Measurements from ENCODE around the gene OR1J1. TPM values are rescaled to one million over a fixed set of nuclear protein-coding genes. Genes with fewer than 3 reads are reported as not detected.

The OR1J1 gene
- total and polyA plus RNA-seq, 3 donors from 2014 or later: not detected

DNA sequence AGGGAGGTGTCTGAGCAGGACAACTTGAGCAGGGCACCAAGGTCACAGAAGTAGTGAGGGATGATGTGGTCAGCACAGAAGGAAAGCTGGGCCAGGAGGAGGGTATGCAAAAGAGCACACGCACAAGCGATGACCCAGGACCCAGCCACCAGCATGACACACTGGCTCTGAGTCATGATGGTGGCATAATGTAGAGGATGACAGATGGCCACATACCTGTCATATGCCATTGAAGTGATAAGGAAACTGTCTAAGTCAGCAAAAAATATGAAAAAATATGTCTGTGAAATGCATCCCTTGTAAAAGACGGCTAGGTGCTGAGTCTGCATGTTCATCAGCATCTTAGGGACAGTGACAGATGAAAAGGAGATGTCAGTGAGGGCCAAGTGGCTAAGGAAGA is 380 bp downstream of the OR1J1 start:
- no peak overlapping the region for H3K27ac ChIP-seq
- WGBS, 2 donors: 89 to 93% methylated on average over 3 of the region's 3 CpGs
- no peak for DNase-seq
- H3K9me3 ChIP-seq: no peaks in the 10 kb centered on the region
- no peaks in the 10 kb centered on the region for H3K36me3 ChIP-seq (ENCODE audit: low read depth, missing control alignments)
- intact Hi-C loops (cut with DNase I; ENCODE audit: low total_unique reads): no loop called here
- no peaks in the 10 kb centered on the region for H3K4me1 ChIP-seq
- TF ChIP-seq, protein P1, sequence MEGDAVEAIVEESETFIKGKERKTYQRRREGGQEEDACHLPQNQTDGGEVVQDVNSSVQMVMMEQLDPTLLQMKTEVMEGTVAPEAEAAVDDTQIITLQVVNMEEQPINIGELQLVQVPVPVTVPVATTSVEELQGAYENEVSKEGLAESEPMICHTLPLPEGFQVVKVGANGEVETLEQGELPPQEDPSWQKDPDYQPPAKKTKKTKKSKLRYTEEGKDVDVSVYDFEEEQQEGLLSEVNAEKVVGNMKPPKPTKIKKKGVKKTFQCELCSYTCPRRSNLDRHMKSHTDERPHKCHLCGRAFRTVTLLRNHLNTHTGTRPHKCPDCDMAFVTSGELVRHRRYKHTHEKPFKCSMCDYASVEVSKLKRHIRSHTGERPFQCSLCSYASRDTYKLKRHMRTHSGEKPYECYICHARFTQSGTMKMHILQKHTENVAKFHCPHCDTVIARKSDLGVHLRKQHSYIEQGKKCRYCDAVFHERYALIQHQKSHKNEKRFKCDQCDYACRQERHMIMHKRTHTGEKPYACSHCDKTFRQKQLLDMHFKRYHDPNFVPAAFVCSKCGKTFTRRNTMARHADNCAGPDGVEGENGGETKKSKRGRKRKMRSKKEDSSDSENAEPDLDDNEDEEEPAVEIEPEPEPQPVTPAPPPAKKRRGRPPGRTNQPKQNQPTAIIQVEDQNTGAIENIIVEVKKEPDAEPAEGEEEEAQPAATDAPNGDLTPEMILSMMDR (IDR thresholded peaks at IDR 0.05): no peak
- TF ChIP-seq POLR2A (IDR thresholded peaks at IDR 0.05): no peak
- no peak overlapping the region for H3K4me3 ChIP-seq
- H3K27me3 ChIP-seq: no peaks in the 10 kb centered on the region

DNA sequence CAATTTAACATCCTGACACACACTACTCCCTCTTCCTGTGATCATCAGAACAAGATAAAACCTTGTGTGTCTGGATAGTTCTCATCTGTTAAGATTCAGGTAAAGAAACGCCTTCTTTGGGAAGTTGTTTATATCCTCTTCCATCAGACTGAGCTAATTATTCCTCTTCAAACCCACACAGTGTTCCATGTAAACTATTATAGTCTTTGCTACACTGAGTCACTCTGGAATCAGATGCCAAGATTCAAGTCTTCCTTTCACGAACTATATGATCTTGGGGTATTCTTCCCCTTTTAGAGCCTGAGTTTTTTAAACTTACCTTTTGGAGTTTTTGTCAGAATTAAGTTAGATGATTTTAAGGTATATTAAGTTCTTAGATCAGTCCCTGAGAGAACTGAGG is 2.0 kb downstream of the OR1J1 start:
- intact Hi-C loops (cut with DNase I; ENCODE audit: low total_unique reads): no loop called here
- Histone ChIP-seq H3K4me3 (no peak overlapping the region), H3K36me3 (ENCODE audit: low read depth, missing control alignments) (no peaks in the 10 kb centered on the region), H3K27ac (no peak overlapping the region), H3K9me3 (no peaks in the 10 kb centered on the region), H3K4me1 (no peaks in the 10 kb centered on the region), H3K27me3 (no peaks in the 10 kb centered on the region)
- 69 to 80% methylated on average over 2 of the region's 2 CpGs for WGBS, 2 donors
- TF ChIP-seq POLR2A (IDR thresholded peaks at IDR 0.05): no peak
- TF ChIP-seq, protein P1 (IDR thresholded peaks at IDR 0.05): no peak
- no peak for DNase-seq

DNA sequence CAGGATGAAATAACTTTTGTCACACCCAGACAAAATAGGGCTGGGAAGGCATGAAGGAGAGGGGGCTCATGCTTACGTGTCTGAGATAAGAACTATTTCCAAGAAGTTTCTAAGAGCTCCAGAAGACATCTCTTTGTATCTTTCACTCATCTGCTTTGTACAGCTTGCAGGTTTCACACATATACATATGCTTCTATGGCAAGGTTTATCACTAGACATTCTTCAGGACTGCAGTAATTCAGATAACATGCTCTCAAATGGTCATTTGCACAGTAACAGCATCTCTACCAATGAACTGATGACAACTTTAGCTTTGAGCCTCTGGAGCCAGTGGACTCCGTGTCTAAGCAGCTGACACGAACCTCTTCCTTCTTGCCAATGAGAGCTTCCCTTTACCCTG is 3.2 kb downstream of the OR1J1 start:
- no peak for DNase-seq
- intact Hi-C loops (cut with DNase I; ENCODE audit: low total_unique reads): no loop called here
- no peak for TF ChIP-seq POLR2A (IDR thresholded peaks at IDR 0.05)
- TF ChIP-seq, protein P1 (IDR thresholded peaks at IDR 0.05): no peak
- no peaks in the 10 kb centered on the region for H3K4me1 ChIP-seq
- no peaks in the 10 kb centered on the region for H3K27me3 ChIP-seq
- no peak overlapping the region for H3K4me3 ChIP-seq
- whole genome bisulfite sequencing, 2 donors: 62 to 74% methylated on average over 3 of the region's 3 CpGs
- H3K27ac ChIP-seq: no peak overlapping the region
- no peaks in the 10 kb centered on the region for H3K36me3 ChIP-seq (ENCODE audit: low read depth, missing control alignments)
- no peaks in the 10 kb centered on the region for H3K9me3 ChIP-seq

DNA sequence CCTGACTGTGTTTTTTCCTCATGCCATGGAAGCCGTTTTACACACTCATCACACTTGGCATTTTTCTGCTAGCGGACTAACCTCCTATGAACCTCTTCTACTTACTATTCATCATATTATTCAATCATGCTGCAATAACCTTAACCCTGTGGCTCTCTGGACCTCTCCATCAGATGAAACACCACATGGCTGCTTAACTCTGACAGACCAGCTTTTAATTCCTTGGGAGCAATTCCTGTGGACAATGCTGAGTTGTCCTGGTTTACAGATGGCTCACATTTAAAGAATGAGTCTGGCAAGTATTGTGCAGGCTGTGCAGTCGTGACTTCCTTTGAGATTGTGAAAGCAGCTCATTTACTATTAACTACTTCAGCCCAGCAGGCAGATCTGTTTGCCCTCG is 9.0 kb downstream of the OR1J1 start:
- intact Hi-C loops (cut with DNase I; ENCODE audit: low total_unique reads): loop anchor here (5.0 kb wide), 1 partner anchor 344 kb away; no protein-coding TSS in a partner anchor
- no peak for DNase-seq
- TF ChIP-seq POLR2A (IDR thresholded peaks at IDR 0.05): no peak
- TF ChIP-seq, protein P1 (IDR thresholded peaks at IDR 0.05): no peak
- H3K27ac ChIP-seq: no peak overlapping the region
- 59 to 71% methylated on average over 4 of the region's 4 CpGs for WGBS, 2 donors
- no peaks in the 10 kb centered on the region for H3K27me3 ChIP-seq
- H3K36me3 ChIP-seq (ENCODE audit: low read depth, missing control alignments): no peaks in the 10 kb centered on the region
- no peaks in the 10 kb centered on the region for H3K9me3 ChIP-seq
- no peak overlapping the region for H3K4me3 ChIP-seq
- H3K4me1 ChIP-seq: no peaks in the 10 kb centered on the region

DNA sequence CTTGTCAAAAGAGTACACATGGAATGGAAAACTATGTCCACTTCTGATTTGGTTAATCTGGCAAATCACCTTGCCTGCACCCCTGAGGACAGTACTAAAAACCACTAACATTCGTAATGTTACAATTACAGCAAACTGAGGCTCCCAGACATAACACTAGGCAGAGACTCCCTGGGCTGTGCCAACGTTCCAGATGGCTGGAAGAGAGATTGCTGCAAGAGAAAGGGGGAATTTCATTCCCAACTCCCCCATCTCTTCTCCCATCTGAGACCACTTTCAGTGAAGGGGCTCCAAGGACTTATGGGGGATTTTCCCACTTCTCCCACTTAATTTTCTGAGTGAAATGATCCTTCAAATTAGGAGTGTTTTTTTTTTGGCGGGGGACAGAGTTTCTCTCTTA is 11.3 kb downstream of the OR1J1 start:
- WGBS, 2 donors: 68 to 72% methylated on average over 3 of the region's 3 CpGs
- Histone ChIP-seq H3K4me3 (no peak overlapping the region), H3K36me3 (ENCODE audit: low read depth, missing control alignments) (no peaks in the 10 kb centered on the region), H3K27ac (no peak overlapping the region), H3K27me3 (no peaks in the 10 kb centered on the region), H3K4me1 (no peaks in the 10 kb centered on the region), H3K9me3 (no peaks in the 10 kb centered on the region)
- intact Hi-C loops (cut with DNase I; ENCODE audit: low total_unique reads): loop anchor here (5.0 kb wide), 1 partner anchor 346 kb away; no protein-coding TSS in a partner anchor
- no peak for DNase-seq
- TF ChIP-seq, protein P1 (IDR thresholded peaks at IDR 0.05): no peak
- no peak for TF ChIP-seq POLR2A (IDR thresholded peaks at IDR 0.05)

Data from testis (tissue), 3 donors.